ENCODE data around the gene ATP7B.

ATP7B gene

DNA sequence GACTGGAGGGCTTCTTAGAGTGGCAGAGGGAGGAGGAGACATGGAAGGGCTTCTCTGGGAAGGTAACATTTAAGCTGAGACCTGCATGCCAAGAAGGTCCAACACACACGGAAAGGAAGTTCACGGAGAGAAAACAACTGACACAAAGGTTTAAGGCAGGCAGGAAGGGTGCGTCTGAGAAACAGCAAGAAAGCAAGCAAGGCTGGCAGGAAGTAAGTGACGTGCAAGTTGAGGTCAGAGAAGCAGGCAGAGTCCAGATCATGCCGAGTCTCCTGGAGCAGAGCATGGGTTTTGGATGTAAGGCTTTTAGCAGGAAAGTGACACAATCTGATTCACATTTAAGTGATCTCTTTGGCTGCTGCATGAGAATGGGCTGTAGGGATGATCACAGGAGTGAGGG is 60.5 kb downstream of the ATP7B start:
- DNase-seq (ENCODE audit: low read depth in 2 of 2): no peak

DNA sequence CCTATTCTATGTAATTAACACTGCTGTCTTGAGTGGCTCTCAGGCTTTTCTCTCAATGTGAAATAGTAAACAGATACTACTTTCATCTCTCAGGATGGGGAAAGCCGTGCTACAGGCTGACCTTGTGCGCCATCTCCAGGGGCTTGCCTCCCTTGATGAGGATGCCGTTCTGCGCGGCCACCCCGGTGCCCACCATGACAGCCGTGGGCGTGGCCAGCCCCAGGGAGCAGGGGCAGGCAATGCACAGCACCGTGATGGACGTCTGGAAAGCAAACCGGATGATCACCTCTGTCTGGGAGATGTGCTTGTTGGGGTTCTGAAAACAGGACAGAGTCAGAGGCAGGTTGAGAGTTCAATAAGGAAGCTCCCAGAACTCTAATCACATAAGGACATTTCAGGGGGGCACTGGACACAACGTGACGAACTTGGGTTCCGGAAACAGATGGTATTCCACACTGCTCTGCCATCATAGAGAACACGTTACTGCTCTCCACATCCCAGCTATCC is 65.0 kb downstream of the ATP7B start:
- DNase-seq (ENCODE audit: low read depth in 2 of 2): no peak

DNA sequence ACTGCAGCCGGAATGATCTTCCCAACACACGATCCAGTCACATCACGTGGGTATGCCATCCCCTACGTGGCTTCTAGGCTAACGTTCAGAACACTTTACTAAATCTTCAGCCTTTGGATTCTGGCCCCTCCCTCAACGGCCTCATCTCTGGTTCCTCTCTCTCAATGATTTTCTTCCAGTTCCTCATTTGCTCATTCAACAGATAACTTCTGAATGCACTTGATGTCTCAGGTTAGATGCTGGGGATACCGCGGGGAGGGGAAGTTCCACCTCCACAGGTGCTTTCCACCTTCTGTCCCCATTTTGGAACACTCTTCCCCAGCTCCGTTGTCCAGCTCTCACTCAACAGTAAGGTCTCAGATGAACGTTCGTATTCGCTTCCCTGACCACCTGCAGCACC is 66.1 kb downstream of the ATP7B start:
- DNase-seq (ENCODE audit: low read depth in 2 of 2): no peak

DNA sequence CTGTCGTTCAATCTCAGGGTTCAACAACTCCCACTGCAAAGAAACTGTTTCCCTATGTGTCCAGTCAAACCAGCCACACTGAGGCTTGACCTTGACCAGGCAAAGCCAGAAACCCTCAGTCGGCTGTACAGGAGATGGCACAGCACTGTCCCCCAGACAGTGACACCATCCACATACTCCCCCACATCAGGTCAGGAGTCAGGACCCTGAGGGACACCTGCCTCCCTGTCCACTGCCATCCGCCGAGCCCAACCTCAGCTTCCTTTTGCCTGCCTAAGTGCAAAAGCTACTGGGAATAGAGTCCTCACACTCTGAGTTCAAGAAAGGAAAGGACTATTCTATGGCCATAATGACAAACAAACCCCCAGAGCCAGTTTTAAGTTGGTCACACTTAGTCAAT is 66.8 kb downstream of the ATP7B start:
- DNase-seq (ENCODE audit: low read depth in 2 of 2): no peak

DNA sequence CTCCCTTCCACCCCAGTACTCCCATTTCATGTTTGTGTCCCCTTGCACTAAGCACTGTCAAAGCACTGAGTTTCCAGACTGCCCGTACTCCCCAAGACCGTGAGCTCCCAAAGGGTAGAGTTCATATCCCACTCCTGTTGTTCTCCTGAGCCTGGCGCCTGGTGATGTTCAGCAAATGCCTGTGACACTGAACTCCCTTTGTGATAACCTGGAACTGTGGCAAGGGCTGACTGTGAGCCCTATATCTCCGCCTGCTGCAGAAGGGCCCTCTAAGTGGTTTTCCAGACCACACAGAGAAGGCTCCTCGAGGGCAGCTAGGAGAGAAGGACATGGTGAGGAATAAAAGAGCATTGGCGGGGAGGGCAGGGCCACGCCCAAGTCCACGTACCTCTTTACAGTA is 67.5 kb downstream of the ATP7B start:
- DNase-seq (ENCODE audit: low read depth in 2 of 2): no peak

DNA sequence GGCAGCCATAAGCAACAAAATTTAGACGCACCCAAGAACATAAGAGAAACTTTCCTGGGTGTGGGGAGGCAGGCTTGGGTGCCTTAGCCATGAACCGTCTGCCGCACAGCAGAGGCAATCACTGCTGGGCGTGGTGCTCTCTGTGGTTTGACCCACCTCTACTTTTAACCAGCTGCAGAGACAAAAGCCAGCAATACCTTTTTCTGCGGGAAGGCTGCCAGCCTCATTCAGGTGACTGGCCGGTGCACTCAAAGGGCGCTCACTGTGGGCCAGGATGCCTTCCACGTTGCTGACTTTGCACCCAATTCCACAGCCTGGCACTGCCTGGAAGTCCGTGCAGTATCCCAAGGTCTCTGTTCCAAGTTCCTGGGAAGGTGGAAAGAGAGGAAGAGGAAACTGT is 69.1 kb downstream of the ATP7B start:
- DNase-seq (ENCODE audit: low read depth in 2 of 2): no peak

DNA sequence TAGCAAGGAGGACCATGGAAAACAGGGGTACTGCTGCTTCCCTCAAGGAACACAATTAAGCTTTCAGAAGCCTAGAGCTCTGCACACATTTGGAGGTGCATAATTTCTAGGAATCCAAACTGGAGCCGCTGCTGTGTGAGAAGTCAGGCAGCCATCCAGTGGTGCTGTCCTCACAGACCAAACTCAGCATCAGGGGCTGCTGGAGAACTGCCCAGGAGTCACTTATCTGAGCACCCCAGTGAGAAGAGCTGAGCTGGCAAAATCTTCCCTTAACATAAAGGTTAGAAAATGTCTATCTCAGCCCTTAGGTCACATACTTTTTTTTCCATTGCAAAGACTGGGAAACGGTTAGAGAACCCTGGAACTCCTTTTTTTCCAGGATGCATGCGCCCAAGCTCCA is 72.8 kb downstream of the ATP7B start:
- DNase-seq (ENCODE audit: low read depth in 2 of 2): no peak

DNA sequence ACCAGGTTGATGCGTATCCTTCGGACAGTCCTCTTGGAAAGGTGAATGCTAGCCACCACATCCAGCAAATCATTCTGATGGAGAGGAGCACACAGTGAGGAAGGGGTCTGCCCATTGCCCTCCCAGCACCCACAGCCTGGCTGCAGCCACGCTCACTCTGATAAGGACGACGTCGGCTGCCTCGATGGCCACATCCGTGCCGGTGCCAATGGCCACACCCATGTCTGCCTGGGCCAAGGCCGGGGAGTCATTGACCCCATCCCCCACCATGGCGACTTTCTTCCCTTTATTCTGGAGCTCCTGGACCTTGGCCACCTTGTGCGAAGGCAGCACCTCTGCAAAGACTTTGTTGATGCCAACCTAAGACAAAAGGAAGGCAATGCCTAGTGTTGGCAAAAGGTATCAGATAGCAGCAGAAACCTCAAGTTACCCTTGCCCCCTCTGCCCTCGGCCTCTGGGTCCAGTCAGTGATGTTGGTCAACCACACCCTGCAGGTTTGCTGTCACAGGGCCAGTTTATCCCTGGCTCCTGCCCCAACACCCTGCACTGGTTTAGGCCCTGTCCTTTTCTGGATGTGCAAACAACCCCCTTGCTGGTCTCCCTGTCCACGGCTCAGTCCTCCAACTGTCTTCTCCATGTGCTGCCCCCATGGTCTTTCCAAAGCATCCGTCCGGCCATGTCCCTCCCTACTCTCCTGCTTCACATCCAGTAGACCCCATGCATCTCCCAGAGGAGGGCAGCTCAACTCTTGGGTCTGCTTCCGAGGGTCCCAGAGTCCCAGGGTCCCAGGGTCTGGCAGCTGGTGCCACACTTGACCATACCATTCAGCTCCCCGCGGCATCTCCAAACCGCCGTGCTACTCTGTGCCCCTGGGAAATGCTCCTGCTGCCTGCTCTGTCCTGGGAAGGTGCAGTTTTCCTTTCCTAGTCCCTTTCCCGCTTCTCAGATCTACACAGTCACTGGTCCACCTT is 73.6 kb downstream of the ATP7B start:
- no peak for DNase-seq (ENCODE audit: low read depth in 2 of 2)

DNA sequence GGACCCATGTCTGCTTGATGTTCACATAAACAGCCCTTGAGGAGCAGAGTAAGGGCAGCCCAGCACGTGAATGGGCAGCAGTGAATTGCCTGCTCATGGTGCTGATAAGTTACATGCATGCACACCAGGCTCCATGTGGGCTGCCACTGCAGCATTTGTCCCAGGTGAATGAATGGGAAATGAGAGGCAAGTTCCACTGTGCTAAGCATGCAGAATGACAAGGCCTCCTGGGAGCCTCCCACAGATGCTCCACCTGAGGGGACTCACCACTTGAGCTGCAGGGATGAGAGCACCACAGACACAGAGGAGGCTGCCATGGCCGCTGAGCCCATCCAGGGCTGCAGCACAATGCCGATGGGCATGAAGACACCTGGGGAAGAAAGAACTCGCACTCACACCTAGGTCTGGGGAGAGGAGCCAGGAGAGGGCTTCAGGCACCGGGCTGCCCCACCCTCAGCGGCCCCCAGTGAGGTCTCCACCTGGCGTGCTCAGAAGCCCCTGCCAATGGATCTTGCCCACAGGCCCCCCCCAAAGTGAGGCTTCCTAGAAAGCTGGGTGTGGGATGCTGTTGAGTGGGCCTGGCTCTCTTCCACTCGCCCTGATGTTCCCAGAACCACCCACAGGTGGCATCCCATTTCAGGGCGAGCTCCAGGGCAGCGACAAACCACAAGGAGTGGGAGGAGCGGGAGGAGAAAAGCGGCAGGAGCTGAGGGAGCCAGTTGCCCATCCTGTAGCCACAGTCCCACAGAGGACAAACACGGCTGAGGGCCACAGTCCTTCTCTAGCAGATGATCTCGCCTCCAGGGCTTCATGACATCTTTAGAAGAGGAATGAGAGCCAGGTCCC is 75.7 kb downstream of the ATP7B start:
- no peak for DNase-seq (ENCODE audit: low read depth in 2 of 2)

DNA sequence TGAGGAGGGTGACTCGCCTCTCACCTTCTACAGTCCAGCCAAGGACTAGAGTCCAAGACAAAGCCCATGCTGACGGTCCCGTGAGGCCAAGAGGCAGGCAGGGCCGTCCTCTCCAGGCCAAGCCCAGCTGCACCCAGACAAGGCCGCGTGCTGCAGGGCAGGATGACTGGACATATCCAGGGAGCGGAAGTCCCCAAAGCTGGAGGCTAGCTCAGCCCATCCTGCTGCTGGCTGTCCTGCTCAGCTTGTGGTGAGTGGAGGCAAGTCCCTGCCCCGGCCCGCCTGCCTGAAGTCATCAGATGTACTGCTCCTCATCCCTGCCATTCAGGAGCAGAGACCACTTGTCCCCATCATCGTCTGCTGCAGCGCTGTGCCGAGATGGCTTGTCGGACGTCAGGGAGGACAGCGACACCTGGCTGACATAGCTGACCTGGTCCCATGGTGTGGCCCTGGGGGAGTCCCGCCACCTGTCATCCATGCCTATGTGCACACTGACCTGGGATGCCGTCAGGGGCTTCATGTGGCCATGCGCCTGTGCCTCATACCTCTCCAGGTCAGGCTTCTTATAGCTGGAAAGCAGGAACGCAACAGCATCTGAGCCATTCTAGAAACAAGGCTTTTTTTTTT is 76.7 kb downstream of the ATP7B start:
- no peak for DNase-seq (ENCODE audit: low read depth in 2 of 2)

DNA sequence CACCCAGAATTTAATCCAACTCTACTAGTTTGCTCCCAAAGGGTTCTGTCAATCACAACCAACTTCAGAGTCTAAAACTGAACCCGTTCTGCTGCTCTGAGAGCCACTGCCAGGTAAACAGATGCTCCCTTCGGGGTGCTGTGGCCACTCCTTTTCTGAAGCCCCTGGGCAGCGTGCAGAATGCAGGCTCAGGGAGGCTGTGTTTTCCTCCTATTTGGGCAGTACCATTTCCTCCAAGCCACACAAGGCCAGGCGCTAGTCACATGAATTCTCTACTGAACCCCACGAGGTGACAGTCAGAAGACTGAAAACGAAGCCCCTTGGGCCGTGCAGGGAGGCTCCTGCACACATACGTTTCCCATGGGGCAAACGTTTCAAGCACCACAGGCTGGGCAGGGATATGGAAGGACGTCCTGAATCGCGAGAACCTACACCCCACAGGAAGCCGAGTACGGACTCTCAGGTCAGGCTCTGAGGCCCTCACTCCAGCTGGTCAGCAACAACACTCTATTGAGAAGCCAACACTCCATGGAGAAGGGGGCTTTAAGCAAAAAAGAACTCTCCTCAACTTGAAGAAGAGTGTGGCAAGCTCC is 77.7 kb downstream of the ATP7B start:
- no peak for DNase-seq (ENCODE audit: low read depth in 2 of 2)

DNA sequence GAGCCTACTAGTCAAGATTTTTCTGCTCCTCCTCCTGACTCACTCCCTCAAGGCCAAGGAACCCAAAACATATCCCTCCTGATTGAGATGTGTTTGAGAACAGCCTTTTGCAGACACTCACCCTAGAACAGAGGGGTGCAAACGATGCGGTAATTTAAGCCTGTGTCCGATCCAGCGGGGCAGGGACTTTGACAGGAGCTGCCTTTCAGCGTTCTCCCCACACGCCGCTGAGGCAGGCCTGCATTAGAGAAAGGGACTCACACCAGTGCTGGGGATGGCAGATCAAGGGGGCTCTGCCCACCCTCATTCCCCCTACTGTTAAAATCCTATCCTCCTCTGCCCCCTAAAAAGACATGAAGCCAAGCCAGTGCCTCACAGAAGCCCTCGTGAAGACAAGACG is 79.0 kb downstream of the ATP7B start:
- DNase-seq (ENCODE audit: low read depth in 2 of 2): no peak

DNA sequence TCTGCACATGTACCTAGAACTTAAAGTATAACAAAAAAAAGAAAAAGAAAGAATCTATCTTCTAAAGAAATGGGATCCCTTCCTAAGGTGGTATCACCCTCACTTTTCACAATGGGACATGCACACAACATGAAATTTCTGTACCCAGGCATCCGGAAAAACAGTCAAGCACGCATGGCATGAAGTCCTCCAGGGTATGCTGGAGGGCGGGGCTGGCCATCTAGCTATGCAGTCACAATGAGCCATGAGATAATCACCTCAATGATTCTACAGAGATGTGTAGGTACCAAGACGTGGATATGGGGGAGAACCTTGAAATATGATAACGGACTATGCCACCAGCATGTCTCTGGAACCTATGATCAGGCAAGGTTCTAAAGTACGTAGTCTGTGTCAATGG is 79.6 kb downstream of the ATP7B start:
- DNase-seq (ENCODE audit: low read depth in 2 of 2): no peak

DNA sequence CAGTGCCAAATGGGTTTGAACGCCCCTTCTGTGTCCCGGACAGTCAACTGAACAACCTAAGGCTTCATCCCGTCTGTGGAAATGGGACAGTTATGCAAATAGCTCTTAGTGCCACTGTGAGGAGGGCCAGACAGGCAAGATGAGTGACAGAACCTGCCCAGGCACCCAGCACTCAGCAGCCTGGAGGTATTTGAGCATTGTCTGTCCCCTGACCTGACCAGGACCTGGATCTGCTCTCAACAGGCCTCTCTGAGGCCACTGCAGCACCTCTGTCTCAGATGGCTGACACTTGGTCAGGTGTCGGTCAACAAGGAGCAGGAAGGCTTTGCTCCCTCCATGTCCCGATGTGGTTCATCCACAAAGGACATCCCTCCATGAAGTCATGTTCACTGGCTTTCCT is 81.6 kb downstream of the ATP7B start:
- no peak for DNase-seq (ENCODE audit: low read depth in 2 of 2)

DNA sequence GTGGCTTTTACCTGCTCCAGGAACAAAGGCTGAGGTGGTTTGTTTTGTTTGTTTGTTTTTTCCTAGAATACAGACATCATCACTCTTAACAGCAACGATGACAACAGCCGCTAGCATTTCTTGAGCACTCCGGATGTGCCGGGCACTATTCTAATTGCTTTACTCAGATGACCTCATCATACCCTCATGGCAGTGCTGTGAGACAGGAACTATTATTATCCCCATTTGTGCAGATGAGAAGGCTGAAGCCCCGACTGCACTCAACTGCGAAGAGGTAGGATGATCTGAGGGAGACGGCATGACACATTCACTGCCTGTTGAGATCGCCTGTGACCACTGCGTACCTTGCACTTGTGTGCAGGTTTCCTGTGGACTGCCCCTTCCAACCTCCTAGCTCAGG is 83.0 kb downstream of the ATP7B start:
- DNase-seq (ENCODE audit: low read depth in 2 of 2): no peak

DNA sequence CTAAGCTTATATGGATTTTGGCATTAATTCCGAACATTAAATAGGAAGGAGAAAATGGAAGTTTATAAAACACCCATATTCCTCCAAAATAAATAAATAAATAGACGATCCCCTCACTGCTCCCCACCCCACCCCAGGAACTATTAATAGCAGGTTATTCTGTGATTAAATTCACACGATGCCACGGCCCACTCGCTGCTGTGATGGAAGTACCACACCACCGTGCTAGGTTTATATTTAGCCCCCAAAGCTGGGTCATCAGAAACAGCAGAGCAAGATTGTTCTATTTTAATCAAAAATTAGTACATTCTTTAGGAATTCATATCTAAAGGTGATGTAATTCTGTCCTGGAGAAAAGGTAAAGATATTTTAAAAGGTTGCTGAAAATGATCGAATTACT is 84.1 kb downstream of the ATP7B start:
- no peak for DNase-seq (ENCODE audit: low read depth in 2 of 2)

DNA sequence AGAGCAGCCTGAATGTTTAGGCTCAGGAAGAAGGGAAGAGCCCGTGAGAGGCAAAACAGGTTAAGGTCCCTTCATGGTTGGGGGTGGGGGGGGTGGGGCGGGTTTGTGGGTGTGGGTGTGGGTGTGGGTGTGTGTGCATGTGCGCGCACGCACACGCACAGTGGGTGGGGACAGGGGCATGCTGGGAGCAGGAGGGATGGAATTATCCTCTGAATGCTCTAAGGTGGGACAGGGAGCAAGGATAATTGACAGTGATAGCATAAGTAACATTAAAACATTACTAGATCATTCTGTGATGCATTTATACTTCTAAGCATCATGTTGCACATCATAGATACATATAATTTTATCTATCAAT is 84.7 kb downstream of the ATP7B start:
- DNase-seq (ENCODE audit: low read depth in 2 of 2): no peak

DNA sequence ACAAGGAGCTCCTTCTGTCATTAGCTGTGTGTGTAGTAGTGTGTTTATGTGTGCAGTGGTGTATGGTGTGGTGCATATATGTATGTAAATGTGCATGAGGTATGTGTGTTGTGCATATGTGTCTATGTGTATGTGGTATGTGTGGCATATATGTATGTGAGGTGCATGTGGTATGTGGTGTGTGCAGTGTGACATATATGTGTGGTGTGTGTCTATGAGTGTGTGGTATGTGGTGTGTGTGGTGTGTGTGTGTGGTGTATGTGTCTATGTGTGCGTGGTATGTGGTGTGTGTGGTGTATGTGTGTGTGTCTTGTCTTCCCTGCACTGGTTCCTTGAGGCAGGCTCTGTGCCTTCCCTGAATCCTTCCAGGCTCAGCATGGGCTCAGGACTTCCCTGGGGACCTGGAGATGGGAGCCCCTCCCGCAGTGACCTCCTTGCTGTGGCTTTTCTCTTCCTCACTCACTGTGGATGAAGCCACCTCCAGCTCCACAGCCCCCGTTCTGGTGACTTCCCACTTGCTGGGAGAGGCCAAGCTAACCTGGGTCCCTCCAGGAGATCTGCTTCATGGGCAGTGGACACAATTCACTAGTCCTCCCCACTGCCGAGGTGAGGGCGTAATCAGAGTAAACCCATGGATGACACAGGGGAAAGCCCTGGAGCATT is 85.3 kb downstream of the ATP7B start:
- no peak for DNase-seq (ENCODE audit: low read depth in 2 of 2)

DNA sequence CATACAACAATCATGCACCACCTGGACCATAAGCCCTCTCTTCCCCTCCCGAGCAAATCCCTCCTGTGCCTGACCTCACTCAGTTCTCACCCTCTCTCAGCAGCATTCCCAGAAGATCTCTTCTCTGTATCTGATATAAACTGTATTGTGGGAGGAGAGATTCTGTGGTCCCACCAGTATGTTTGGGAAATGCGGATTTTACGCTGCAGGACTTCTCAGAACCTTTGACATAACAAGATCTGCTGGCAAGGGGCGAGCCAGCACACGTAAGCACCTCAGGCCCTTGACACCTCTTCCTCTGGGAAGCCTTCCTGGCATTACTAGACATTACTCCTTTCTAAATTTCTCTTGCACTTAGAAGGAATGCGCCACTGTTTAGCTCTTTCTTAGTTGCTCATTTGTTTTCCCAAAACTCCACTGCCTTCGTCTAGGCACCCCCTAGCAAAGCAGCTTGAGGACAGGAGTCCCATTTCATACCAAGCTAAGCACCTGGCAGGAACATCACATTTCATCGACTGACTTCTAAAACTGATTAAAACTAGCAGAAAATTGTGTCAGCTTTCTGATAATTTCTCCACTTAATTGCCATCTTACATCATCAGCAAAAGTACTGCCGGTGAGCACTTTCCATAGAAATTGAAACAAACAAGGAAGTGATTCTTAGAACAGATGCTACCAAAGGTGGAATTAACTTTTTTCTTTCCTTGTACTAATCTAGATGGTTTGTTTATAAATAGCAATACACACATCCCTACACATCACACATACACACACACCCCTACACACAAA is 86.3 kb downstream of the ATP7B start:
- DNase-seq (ENCODE audit: low read depth in 2 of 2): no peak

DNA sequence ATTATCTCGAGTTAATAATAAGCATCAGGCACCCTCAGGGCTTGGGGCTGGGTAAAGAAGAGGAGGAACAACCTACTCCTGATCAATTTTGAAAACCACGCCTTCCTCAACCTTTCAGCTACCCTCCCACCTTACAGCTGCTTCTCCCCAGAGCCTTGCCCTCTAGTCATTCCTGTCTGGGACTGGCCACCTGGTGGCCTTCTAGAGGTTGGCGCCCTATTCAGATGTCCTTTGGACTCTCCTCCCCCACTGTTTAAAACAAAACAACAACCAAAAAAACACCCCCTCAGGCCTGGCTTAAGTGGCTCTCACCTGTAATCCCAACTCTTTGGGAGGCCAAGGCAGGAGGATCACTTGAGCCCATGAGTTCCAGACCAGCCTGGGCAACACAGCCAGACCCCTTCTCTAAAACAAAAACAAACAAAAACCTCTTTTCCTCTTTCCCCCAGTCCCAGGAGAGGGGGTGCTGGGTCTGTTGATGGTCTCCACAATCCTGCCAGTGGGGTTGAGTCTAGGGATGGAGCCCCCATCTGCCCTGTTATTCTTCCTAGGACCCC is 87.2 kb downstream of the ATP7B start:
- no peak for DNase-seq (ENCODE audit: low read depth in 2 of 2)

Measured in stimulated activated CD8-positive, alpha-beta memory T cell treated with anti-CD3 and anti-CD28 coated beads, Interleukin-2, amount 100 ng/mL, for 1 hour (primary cell).